Caco-2 (cell line): Measurements from ENCODE around the gene PAK5. TPM values are rescaled to one million over a fixed set of nuclear protein-coding genes. Genes with fewer than 3 reads are reported as not detected.

Experiments used
- BruUV-seq: library from RNA; stranded (reverse); fragments of 400-500 nt; replicated peaks from 2 replicates; lab custom pipeline; 2021; lab: Mats Ljungman, UMichigan
- CTCF ChIA-PET: fragments of 300-600 bp; sonication (Branson Sonifier 250); formaldehyde crosslinking; loops from one replicate; lab custom pipeline; 2022; ENCODE audit warnings: antibody characterized with exemption; lab: Charles Lee
- POLR2A ChIA-PET: fragments of 300-600 bp; sonication (Branson Sonifier 250); formaldehyde crosslinking; loops from one replicate; lab custom pipeline; 2022; ENCODE audit warnings: antibody characterized with exemption; lab: Charles Lee
- DNase-seq, 2 experiments: peaks; one replicate each; pipeline versions ENCODE4 v3.0.0 to v3.0.0-alpha.2; 2020 to 2022
- H3K27me3 ChIP-seq: replicated peaks from 2 replicates; pipeline ENCODE4 v1.6.0; 2011; ENCODE audit warnings: low read length; ENCODE audit not compliant: control insufficient read depth, insufficient read depth
- H3K36me3 ChIP-seq: 2 replicates; pipeline ENCODE4 v1.5.1; 2011; ENCODE audit warnings: low read length; ENCODE audit not compliant: control insufficient read depth, insufficient read depth
- H3K4me1 ChIP-seq: fragments of 250-450 bp; sonication (Bioruptor Pico); 2 replicates; pipeline ENCODE4 v1.5.1; 2020; ENCODE audit warnings: mild to moderate bottlenecking
- H3K4me3 ChIP-seq: 2 replicates; pipeline ENCODE4 v1.5.1; 2011; ENCODE audit warnings: low read depth, mild to moderate bottlenecking, control low read depth, low read length
- H3K9me3 ChIP-seq: fragments of 250-450 bp; sonication (Bioruptor Pico); 2 replicates; pipeline ENCODE4 v1.5.1; 2020; ENCODE audit warnings: mild to moderate bottlenecking, moderate library complexity
- H3K27ac Mint-ChIP-seq: one replicate; pipeline ENCODE4 v1.8.0; 2022; ENCODE audit warnings: mixed read lengths; ENCODE audit not compliant: unreplicated experiment
- H3K27me3 Mint-ChIP-seq: one replicate; pipeline ENCODE4 v1.8.0; 2022; ENCODE audit warnings: mixed read lengths; ENCODE audit not compliant: insufficient read depth, unreplicated experiment
- H3K36me3 Mint-ChIP-seq: one replicate; pipeline ENCODE4 v1.8.0; 2022; ENCODE audit warnings: mild to moderate bottlenecking, mixed read lengths; ENCODE audit not compliant: insufficient read depth, unreplicated experiment
- H3K4me1 Mint-ChIP-seq: one replicate; pipeline ENCODE4 v1.8.0; 2022; ENCODE audit warnings: low read depth, mixed read lengths; ENCODE audit not compliant: unreplicated experiment
- H3K4me3 Mint-ChIP-seq: one replicate; pipeline ENCODE4 v1.8.0; 2022; ENCODE audit warnings: mild to moderate bottlenecking, moderate library complexity, mixed read lengths; ENCODE audit not compliant: unreplicated experiment
- H3K9me3 Mint-ChIP-seq: one replicate; pipeline ENCODE4 v1.8.0; 2022; ENCODE audit warnings: mixed read lengths; ENCODE audit not compliant: unreplicated experiment
- intact Hi-C: fragments of 100-400 bp; cut with micrococcal nuclease; formaldehyde crosslinking; loops from one replicate; pipeline ENCODE4 v1.10.0; 2022; ENCODE audit not compliant: unreplicated experiment
- total RNA-seq: library from RNA; stranded (reverse); gene quantifications from 2 replicates; pipeline ENCODE4 v1.2.3, GENCODE V29; 2022
- TF ChIP-seq, protein P1 (sequence below), 2 experiments: fragments of 200-600 bp in 1 of 2; IDR thresholded peaks; 1 replicate in 1 of 2; 2 replicates in 1 of 2; pipeline versions ENCODE4 v1.5.1 to v1.8.0; 2011 to 2022; ENCODE audit warnings: antibody characterized with exemption in 1 of 2, control low read depth in 1 of 2, inconsistent platforms in 1 of 2, low read depth in 1 of 2, low read length in 1 of 2, mild to moderate bottlenecking in 1 of 2, moderate library complexity in 1 of 2; ENCODE audit not compliant: insufficient read depth in 1 of 2, severe bottlenecking in 1 of 2, unreplicated experiment in 1 of 2

The PAK5 gene
- total RNA-seq, 1 experiment from 2014 or later, result not detected

DNA sequence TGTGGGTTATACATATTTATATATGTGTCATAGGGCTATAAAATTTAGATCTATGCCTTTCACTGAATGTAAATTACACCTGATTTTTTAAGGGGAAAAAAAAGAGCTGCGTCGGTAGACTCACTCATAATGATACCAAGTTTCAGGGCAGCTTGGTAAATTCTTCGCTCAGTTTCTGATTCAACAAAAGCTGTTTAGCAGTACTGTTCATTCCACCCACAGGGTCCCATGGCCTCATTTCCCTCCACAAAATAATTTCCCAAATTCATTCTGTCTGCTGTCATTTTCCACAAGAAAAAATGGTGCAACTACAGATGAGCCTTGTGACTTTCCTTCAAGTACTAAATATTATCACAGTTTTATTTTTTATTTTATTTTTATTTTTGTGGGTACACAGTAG is 63.7 kb downstream of the PAK5 start:
- BruUV-seq, result no TSS peak
- intact Hi-C loops, result no loop called here
- POLR2A ChIA-PET, result no interaction called here
- Histone ChIP-seq H3K9me3 (no peaks in the 10 kb centered on the region), H3K4me3 (no peak overlapping the region), H3K36me3 (no peaks in the 10 kb centered on the region), H3K27me3 (no peaks in the 10 kb centered on the region), H3K4me1 (no peaks in the 10 kb centered on the region)
- Mint-ChIP-seq H3K36me3 (no peaks in the 10 kb centered on the region), H3K4me1 (no peaks in the 10 kb centered on the region), H3K27ac (no peak overlapping the region), H3K4me3 (no peak overlapping the region), H3K27me3 (peaks cover under 1% of the 10 kb centered on the region), H3K9me3 (no peaks in the 10 kb centered on the region)
- TF ChIP-seq, protein P1, sequence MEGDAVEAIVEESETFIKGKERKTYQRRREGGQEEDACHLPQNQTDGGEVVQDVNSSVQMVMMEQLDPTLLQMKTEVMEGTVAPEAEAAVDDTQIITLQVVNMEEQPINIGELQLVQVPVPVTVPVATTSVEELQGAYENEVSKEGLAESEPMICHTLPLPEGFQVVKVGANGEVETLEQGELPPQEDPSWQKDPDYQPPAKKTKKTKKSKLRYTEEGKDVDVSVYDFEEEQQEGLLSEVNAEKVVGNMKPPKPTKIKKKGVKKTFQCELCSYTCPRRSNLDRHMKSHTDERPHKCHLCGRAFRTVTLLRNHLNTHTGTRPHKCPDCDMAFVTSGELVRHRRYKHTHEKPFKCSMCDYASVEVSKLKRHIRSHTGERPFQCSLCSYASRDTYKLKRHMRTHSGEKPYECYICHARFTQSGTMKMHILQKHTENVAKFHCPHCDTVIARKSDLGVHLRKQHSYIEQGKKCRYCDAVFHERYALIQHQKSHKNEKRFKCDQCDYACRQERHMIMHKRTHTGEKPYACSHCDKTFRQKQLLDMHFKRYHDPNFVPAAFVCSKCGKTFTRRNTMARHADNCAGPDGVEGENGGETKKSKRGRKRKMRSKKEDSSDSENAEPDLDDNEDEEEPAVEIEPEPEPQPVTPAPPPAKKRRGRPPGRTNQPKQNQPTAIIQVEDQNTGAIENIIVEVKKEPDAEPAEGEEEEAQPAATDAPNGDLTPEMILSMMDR (IDR thresholded peaks at IDR 0.05; ENCODE audit: insufficient read depth in 1 of 2, low read depth in 1 of 2, low read length in 1 of 2, severe bottlenecking in 1 of 2, unreplicated experiment in 1 of 2), result no peak
- CTCF ChIA-PET, result no interaction called here
- DNase-seq, result no peak

DNA sequence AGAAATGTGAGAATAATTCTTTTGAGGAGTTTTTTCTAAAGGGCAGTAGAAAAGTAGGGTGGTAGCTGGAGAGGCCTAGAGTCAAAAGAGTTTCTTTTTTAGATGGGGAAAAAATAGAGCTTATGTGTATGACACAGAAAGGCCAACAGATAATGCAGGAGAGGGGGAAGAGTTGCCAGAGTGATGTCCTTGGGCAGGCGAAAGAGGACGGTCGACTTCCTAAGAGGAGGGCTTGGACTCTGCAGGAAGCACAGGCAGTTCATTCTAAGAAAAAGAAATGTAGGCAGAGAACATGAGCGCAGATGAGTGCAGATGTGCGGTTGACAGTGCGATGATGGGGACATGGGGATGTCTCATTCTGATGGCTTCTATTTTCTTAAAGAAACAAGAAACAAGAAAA is 68.9 kb downstream of the PAK5 start:
- no peak overlapping the region for H3K4me3 Mint-ChIP-seq
- no peaks in the 10 kb centered on the region for H3K4me1 Mint-ChIP-seq
- H3K27me3 ChIP-seq, result no peaks in the 10 kb centered on the region
- intact Hi-C loops, result no loop called here
- no peak for DNase-seq
- H3K27me3 Mint-ChIP-seq, result peaks cover 4% of the 10 kb centered on the region
- POLR2A ChIA-PET, result no interaction called here
- no peaks in the 10 kb centered on the region for H3K36me3 Mint-ChIP-seq
- no peaks in the 10 kb centered on the region for H3K4me1 ChIP-seq
- no TSS peak for BruUV-seq
- H3K9me3 ChIP-seq, result no peaks in the 10 kb centered on the region
- CTCF ChIA-PET, result no interaction called here
- H3K9me3 Mint-ChIP-seq, result no peaks in the 10 kb centered on the region
- no peak overlapping the region for H3K27ac Mint-ChIP-seq
- H3K36me3 ChIP-seq, result no peaks in the 10 kb centered on the region
- H3K4me3 ChIP-seq, result no peak overlapping the region
- TF ChIP-seq, protein P1 (IDR thresholded peaks at IDR 0.05; ENCODE audit: insufficient read depth in 1 of 2, low read depth in 1 of 2, low read length in 1 of 2, severe bottlenecking in 1 of 2, unreplicated experiment in 1 of 2), result no peak

DNA sequence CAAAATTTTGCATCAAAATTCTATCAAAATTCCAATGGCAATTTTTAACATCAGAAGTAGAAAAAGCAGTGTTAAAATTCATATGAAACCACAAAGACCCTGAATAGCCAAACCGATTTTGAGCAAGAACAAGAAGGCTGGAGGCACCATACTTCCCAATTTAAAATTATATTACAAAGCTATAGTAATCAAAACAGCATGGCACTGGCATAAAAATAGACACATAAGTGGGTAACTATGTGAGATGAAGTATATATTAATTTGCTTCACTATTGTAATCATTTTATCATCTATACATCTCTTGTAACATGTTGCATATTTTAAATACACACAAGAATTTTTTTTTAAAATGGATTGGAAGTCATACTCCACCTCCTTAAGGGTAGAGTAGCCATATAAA is 77.4 kb downstream of the PAK5 start:
- no peaks in the 10 kb centered on the region for H3K9me3 Mint-ChIP-seq
- no peaks in the 10 kb centered on the region for H3K36me3 ChIP-seq
- H3K4me3 ChIP-seq, result no peak overlapping the region
- BruUV-seq, result no TSS peak
- H3K9me3 ChIP-seq, result 0 out of 2 replicates have a peak, but pooled peaks cover 5% of the 10 kb centered on the region
- TF ChIP-seq, protein P1 (IDR thresholded peaks at IDR 0.05; ENCODE audit: insufficient read depth in 1 of 2, low read depth in 1 of 2, low read length in 1 of 2, severe bottlenecking in 1 of 2, unreplicated experiment in 1 of 2), result no peak
- H3K27me3 ChIP-seq, result no peaks in the 10 kb centered on the region
- H3K27me3 Mint-ChIP-seq, result no peaks in the 10 kb centered on the region
- no peaks in the 10 kb centered on the region for H3K36me3 Mint-ChIP-seq
- H3K27ac Mint-ChIP-seq, result no peak overlapping the region
- H3K4me3 Mint-ChIP-seq, result no peak overlapping the region
- POLR2A ChIA-PET, result no interaction called here
- no peak for DNase-seq
- CTCF ChIA-PET, result no interaction called here
- intact Hi-C loops, result no loop called here
- H3K4me1 Mint-ChIP-seq, result no peaks in the 10 kb centered on the region
- H3K4me1 ChIP-seq, result no peaks in the 10 kb centered on the region
